DND-41 (cell line): ENCODE results near the gene NPY4R2.
"Not testable (repeated sequence)": the region's sequence is repeated elsewhere in the genome, so short reads cannot be mapped to it uniquely, and the experiment has no call there.

Source experiments
- ATAC-seq: fragments of 200-7000 bp; cut with Tn5 transposase; 3 replicates; pipeline ENCODE4 v1.9.1; 2021; ENCODE audit warnings: low read depth; ENCODE audit not compliant: insufficient read depth
- DNase-seq: peaks from one replicate; pipeline ENCODE4 v3.0.0-alpha.2; 2020
- H2AFZ ChIP-seq: 2 replicates; pipeline ENCODE4 v1.6.0; 2012; ENCODE audit warnings: low read depth, low read length
- H3K27ac ChIP-seq: 2 replicates; pipeline ENCODE4 v1.5.1; 2012; ENCODE audit warnings: low read length, inconsistent platforms
- H3K27me3 ChIP-seq: fragments of 200-600 bp; sonication (generic); 2 replicates; pipeline ENCODE4 v1.6.0; 2012; ENCODE audit warnings: low read length, mild to moderate bottlenecking, inconsistent platforms; ENCODE audit not compliant: insufficient read depth, poor library complexity
- H3K36me3 ChIP-seq: 2 replicates; pipeline ENCODE4 v1.5.1; 2012; ENCODE audit warnings: low read length, inconsistent platforms; ENCODE audit not compliant: insufficient read depth
- H3K4me1 ChIP-seq: 2 replicates; pipeline ENCODE4 v1.5.1; 2012; ENCODE audit warnings: mild to moderate bottlenecking, low read length; ENCODE audit not compliant: insufficient read depth
- H3K4me2 ChIP-seq: 2 replicates; pipeline ENCODE4 v1.6.0; 2012; ENCODE audit warnings: mild to moderate bottlenecking, moderate library complexity, low read length, inconsistent platforms; ENCODE audit not compliant: insufficient read depth
- H3K4me3 ChIP-seq, 2 experiments: fragments of 200-600 bp in 1 of 2; shearing (Covaris generic) in 1 of 2; 2 replicates each; pipeline ENCODE4 v1.5.1; 2012 to 2016; ENCODE audit warnings: inconsistent platforms in 2 of 2, low read length in 2 of 2, mild to moderate bottlenecking in 2 of 2, low read depth in 1 of 2, moderate library complexity in 1 of 2
- H3K79me2 ChIP-seq: 2 replicates; pipeline ENCODE4 v1.6.0; 2012; ENCODE audit warnings: low read length, inconsistent platforms; ENCODE audit not compliant: insufficient read depth
- H3K9ac ChIP-seq: 2 replicates; pipeline ENCODE4 v1.6.0; 2012; ENCODE audit warnings: low read depth, mild to moderate bottlenecking, inconsistent platforms, low read length, moderate library complexity
- H3K9me3 ChIP-seq: 2 replicates; pipeline ENCODE4 v1.5.1; 2012; ENCODE audit warnings: low read length, moderate library complexity, mild to moderate bottlenecking, inconsistent platforms; ENCODE audit not compliant: insufficient read depth, severe bottlenecking
- H4K20me1 ChIP-seq: 2 replicates; pipeline ENCODE4 v1.6.0; 2012; ENCODE audit warnings: low read length; ENCODE audit not compliant: insufficient read depth

The NPY4R2 gene

DNA sequence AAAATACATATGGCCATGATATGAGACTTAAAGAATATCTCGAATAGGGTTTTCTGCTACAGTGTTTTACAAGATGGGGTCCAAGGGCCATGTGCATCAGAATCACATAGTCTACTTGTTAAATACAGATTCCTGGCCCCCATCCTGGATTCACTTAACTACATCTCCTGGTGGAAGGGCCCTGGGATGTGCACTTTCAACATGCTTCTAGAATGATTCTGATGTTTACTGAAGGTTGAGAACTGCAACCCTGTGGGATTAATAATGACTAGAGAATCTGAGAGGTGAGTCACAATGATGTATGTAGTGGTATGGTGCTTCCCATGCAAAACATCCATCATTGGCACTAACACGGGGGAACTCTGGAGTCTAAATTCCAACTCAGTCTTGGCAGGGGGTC is 2.1 kb downstream of the NPY4R2 start:
- H3K4me1 ChIP-seq, ATAC-seq, H3K9ac ChIP-seq, H3K9me3 ChIP-seq, H3K79me2 ChIP-seq, H4K20me1 ChIP-seq, H2AFZ ChIP-seq, H3K4me3 ChIP-seq, H3K27ac ChIP-seq, DNase-seq, H3K27me3 ChIP-seq, H3K4me2 ChIP-seq, H3K36me3 ChIP-seq: not testable (repeated sequence)

DNA sequence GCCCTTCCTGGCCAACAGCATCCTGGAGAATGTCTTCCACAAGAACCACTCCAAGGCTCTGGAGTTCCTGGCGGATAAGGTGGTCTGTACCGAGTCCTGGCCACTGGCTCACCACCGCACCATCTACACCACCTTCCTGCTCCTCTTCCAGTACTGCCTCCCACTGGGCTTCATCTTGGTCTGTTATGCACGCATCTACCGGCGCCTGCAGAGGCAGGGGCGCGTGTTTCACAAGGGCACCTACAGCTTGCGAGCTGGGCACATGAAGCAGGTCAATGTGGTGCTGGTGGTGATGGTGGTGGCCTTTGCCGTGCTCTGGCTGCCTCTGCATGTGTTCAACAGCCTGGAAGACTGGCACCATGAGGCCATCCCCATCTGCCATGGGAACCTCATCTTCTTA is 4.0 kb downstream of the NPY4R2 start:
- DNase-seq, H3K27ac ChIP-seq, H4K20me1 ChIP-seq, H3K4me2 ChIP-seq, H3K4me1 ChIP-seq, ATAC-seq, H3K9ac ChIP-seq, H3K79me2 ChIP-seq, H2AFZ ChIP-seq, H3K27me3 ChIP-seq, H3K9me3 ChIP-seq, H3K4me3 ChIP-seq, H3K36me3 ChIP-seq: not testable (repeated sequence)

DNA sequence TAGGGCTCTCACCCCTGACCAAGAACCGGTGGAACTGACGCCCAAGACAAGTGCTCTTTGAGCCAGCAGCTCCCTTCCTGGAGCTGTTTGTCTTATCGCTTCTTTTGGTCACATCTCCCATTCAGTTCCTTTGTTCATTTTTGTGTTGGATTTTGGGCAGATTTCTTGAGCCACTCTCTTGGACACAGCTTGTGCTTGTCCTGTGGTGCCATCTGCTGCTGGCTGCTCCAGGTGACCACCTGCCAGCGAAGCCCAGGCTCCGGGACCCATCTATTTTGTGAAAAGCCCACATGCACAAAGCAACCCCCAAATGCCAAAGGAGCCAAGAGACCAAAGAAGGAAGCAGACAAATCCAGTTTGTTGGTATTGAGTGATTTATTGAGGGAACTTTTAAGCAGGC is 6.2 kb downstream of the NPY4R2 start:
- H3K79me2 ChIP-seq, H2AFZ ChIP-seq, ATAC-seq, H3K9ac ChIP-seq, H4K20me1 ChIP-seq, H3K4me3 ChIP-seq, H3K27me3 ChIP-seq, H3K4me2 ChIP-seq, DNase-seq, H3K36me3 ChIP-seq, H3K27ac ChIP-seq, H3K4me1 ChIP-seq, H3K9me3 ChIP-seq: not testable (repeated sequence)

DNA sequence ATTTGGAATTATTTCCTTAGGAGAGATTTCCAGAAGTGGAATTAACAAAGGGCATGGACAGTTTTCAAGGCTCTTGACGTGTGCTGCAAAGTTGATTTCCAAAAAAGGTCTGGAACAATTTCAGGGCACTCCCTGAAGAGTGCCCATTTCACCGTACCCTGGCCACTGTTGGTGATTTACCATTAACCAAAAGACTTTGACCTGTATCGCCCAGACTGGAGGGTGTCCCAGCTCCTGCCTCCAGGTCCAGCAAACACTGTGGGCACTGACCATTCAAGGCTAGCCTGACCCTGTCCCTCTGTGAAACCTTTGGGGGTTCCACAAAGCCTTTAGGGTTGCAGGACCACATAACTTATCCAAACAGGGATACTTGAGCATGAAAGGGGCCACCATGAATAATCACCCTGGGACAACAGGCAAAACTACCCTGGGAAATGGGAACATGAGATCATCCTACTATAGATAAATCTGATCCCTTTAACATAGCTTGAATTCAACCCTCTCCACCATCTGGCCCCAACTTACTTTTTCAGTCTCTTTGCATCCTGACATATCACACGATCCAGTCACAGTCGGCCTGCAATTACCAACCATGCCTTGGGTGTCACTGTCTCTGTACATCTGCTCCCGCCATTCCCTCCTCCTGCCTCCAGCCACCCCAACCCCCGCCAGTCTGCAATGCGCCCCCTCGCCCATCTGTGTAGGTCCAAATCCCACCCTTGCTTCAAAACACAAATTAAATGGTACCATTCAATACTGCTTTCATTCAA is 8.9 kb downstream of the NPY4R2 start:
- not testable (repeated sequence) for H3K4me1 ChIP-seq, H3K36me3 ChIP-seq

DNA sequence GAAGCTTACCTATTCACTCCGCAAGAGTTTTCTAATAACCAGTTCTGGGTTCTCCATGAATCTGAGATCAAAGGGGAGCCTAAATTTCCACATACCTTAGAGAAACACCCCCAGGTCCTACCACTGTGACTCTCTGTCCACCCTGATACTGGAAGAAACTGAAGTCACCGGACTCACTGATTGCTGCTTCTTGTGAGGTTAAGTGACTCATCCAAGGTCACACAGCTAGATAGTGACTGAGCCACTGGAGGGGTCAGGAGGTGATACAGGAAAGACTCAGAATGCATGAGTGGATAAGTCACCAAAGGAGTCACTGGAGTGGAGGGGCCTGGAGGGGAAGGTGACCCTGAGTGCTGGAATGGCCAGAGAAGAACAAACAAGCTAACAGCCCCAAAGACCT is 9.8 kb downstream of the NPY4R2 start:
- not testable (repeated sequence) for H2AFZ ChIP-seq, DNase-seq, H3K27ac ChIP-seq, H3K4me2 ChIP-seq, H3K4me3 ChIP-seq, H4K20me1 ChIP-seq, ATAC-seq, H3K79me2 ChIP-seq, H3K4me1 ChIP-seq, H3K9me3 ChIP-seq, H3K27me3 ChIP-seq, H3K36me3 ChIP-seq, H3K9ac ChIP-seq

More for the DNA sequence above, 8.9 kb downstream of the NPY4R2 start:
- DNase-seq, ATAC-seq, H3K4me3 ChIP-seq, H3K9ac ChIP-seq, H2AFZ ChIP-seq, H4K20me1 ChIP-seq, H3K79me2 ChIP-seq, H3K9me3 ChIP-seq, H3K27ac ChIP-seq, H3K4me2 ChIP-seq, H3K27me3 ChIP-seq: not testable (repeated sequence)

DNA sequence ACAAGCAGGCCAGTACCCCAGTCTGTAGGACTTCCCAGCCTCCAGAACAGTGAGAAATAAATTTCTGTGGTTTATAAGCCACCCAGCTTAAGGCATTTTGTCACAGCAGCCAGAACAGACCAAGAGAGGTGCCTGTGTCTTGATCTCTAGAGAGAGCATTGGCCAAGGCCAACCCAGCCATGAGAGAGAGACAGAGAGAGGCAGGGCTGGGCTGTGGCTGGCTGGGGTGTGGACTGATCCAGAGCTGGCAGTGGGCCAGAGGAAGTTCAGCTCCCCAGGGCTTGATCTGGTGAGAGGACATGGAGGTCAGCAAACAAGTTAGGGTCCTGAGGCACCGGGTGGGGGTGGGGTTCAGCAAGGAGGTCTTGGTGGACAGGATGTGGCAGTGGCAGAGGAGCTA is 14.4 kb downstream of the NPY4R2 start:
- H3K27ac ChIP-seq, DNase-seq, ATAC-seq, H4K20me1 ChIP-seq, H3K27me3 ChIP-seq, H3K36me3 ChIP-seq, H3K9ac ChIP-seq, H3K4me3 ChIP-seq, H3K79me2 ChIP-seq, H3K4me2 ChIP-seq, H2AFZ ChIP-seq, H3K9me3 ChIP-seq, H3K4me1 ChIP-seq: not testable (repeated sequence)

DNA sequence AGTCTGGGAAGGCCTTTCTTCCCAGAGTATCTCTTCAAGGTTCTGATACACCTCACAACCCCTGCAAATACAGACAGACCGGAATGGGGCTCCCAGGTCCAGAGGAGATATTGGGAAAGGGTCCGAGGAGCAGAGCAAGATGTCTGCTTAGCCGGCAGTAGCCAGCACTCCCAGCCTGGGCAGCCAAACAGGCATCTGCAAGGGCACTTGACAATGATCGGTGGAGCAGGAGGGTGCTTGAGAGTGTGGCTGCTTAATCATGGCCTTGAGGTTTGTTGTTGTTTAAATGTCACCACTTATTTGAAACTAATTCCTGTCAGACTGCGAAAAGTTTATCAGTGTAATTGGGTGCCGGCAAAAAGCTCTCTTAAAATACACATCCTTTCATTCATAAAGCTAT is 15.0 kb downstream of the NPY4R2 start:
- not testable (repeated sequence) for H4K20me1 ChIP-seq, H3K4me1 ChIP-seq, DNase-seq, ATAC-seq, H3K36me3 ChIP-seq, H3K79me2 ChIP-seq, H3K27ac ChIP-seq, H3K9ac ChIP-seq, H3K9me3 ChIP-seq, H3K4me3 ChIP-seq, H2AFZ ChIP-seq, H3K4me2 ChIP-seq, H3K27me3 ChIP-seq

DNA sequence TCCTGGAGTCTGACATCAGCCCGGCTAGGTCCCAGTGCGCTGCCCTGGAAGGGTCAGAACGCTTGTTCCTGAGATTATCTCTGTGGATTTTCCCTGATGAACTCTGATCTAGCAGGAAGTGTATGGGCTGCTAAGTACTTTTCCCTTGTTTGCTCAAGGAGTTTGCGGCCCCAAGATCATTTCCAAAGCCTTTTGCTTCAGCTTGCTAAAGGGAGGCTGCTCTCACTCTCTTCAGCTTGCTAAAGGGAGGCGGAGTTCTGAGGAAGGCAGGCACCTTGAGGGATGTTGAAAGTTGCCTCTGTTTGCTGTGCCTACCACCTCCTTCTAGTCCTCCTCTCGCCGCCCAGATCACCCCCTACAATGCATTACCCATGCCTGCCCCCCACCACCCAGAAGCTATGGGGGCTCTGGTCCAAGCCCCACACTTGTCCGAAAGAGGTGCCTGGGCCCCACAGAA is 18.3 kb downstream of the NPY4R2 start:
- H3K9ac ChIP-seq, DNase-seq, H3K36me3 ChIP-seq, H3K27ac ChIP-seq, ATAC-seq, H3K4me1 ChIP-seq, H3K9me3 ChIP-seq, H3K4me2 ChIP-seq, H3K79me2 ChIP-seq, H3K4me3 ChIP-seq, H4K20me1 ChIP-seq, H3K27me3 ChIP-seq, H2AFZ ChIP-seq: not testable (repeated sequence)
